ENCODE data around the gene ALG11.

ALG11 gene

DNA sequence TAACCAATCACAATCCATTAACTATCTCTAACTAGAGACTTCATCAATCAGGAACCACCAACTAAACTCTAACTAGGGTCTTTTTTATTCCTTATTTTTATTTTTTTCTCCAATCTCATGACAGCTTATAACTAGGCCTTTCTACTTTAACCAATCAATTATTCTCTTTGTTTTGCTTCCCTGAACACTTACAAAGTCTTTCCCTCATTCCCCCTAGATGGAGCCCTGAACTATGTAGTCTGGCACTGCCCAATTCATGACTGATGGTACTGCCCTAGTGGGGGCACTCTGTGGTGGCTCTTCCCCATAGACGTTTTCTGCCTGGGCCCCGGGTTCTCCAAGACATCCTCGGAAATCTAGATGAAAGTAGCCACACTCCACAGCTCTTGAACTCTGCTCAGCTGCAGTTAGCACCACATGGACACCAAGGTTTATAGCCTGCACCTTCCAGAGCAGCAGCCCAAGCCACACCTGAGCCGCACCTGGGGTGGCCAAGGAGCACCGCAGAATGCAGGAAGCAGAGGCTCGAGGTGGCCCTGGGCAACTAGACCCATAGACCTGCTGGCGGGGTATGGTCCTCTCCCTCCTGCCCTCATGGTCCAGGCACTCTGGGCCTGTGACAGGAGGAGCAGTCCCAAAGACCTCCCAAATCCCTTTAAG is 7.6 kb upstream of the ALG11 start:
- H3K9me3 ChIP-seq (ENCODE audit: low read length), result no peaks in the 10 kb centered on the region

DNA sequence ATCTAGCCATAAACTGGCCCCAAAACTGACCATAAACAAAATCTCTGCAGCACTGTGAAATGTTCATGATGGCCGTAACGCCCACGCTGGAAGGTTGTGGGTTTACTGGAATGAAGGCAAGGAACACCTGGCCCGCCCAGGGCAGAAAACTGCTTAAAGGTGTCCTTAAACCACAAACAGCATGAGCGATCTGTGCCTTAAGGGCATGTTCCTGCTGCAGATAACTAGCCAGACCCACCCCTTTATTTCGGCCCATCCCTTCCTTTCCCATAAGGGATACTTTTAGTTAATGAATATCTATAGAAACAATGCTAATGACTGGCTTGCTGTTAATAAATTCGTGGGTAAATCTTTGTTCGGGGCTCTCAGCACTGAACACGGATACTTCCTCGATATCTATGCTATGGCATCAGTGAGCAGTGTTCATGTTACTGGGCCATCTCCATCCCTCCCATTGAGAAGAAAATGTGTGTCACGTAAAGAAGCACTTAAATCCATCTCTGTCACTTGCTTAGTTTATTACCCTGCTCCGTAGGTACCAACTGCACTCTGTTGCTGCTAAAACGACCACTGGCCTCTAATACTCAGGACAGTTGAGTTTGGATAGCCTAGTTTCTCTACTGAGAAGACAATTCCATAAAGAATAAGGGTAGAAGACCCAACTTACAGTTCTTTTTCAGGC is 6.2 kb upstream of the ALG11 start:
- no peak overlapping the region for H3K27ac ChIP-seq (ENCODE audit: low read depth, low read length, poor library complexity, severe bottlenecking)
- no peaks in the 10 kb centered on the region for H3K79me2 ChIP-seq (ENCODE audit: insufficient read depth, low read length)
- H3F3A ChIP-seq (ENCODE audit: insufficient read depth, low read length), result no peaks in the 10 kb centered on the region
- H3K36me3 ChIP-seq (ENCODE audit: insufficient read depth, low read length), result no peaks in the 10 kb centered on the region
- TF ChIP-seq, protein P1, sequence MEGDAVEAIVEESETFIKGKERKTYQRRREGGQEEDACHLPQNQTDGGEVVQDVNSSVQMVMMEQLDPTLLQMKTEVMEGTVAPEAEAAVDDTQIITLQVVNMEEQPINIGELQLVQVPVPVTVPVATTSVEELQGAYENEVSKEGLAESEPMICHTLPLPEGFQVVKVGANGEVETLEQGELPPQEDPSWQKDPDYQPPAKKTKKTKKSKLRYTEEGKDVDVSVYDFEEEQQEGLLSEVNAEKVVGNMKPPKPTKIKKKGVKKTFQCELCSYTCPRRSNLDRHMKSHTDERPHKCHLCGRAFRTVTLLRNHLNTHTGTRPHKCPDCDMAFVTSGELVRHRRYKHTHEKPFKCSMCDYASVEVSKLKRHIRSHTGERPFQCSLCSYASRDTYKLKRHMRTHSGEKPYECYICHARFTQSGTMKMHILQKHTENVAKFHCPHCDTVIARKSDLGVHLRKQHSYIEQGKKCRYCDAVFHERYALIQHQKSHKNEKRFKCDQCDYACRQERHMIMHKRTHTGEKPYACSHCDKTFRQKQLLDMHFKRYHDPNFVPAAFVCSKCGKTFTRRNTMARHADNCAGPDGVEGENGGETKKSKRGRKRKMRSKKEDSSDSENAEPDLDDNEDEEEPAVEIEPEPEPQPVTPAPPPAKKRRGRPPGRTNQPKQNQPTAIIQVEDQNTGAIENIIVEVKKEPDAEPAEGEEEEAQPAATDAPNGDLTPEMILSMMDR (IDR thresholded peaks at IDR 0.05; ENCODE audit: low read length), result no peak
- TF ChIP-seq EZH2 (IDR thresholded peaks at IDR 0.05; ENCODE audit: borderline replicate concordance, low read length), result no peak
- H3K9ac ChIP-seq (ENCODE audit: low read length), result no peak overlapping the region
- no peaks in the 10 kb centered on the region for H4K20me1 ChIP-seq (ENCODE audit: insufficient read depth, low read length)
- H3K9me3 ChIP-seq (ENCODE audit: low read length), result no peaks in the 10 kb centered on the region
- peaks cover 11% of the 10 kb centered on the region; the same call in 1 of the 2 replicates for H3K27me3 ChIP-seq (ENCODE audit: insufficient read depth, low read length)
- H3K4me2 ChIP-seq (ENCODE audit: low read length), result no peak overlapping the region
- no peak overlapping the region for H3K4me3 ChIP-seq (ENCODE audit: low read depth, low read length, poor library complexity, severe bottlenecking)
- no peak overlapping the region for H2AFZ ChIP-seq (ENCODE audit: low read length)
- H3K4me1 ChIP-seq (ENCODE audit: insufficient read depth, low read length, severe bottlenecking), result peaks cover 4% of the 10 kb centered on the region
- H3K9me2 ChIP-seq (ENCODE audit: low read depth, low read length), result no peaks in the 10 kb centered on the region

More for the DNA sequence above, 7.6 kb upstream of the ALG11 start:
- H3K79me2 ChIP-seq (ENCODE audit: insufficient read depth, low read length), result no peaks in the 10 kb centered on the region
- H3K36me3 ChIP-seq (ENCODE audit: insufficient read depth, low read length), result no peaks in the 10 kb centered on the region
- H3K4me1 ChIP-seq (ENCODE audit: insufficient read depth, low read length, severe bottlenecking), result no peaks in the 10 kb centered on the region
- H4K20me1 ChIP-seq (ENCODE audit: insufficient read depth, low read length), result no peaks in the 10 kb centered on the region
- no peak for TF ChIP-seq EZH2 (IDR thresholded peaks at IDR 0.05; ENCODE audit: borderline replicate concordance, low read length)
- TF ChIP-seq, protein P1 (IDR thresholded peaks at IDR 0.05; ENCODE audit: low read length), result no peak
- no peaks in the 10 kb centered on the region for H3F3A ChIP-seq (ENCODE audit: insufficient read depth, low read length)
- no peak overlapping the region for H2AFZ ChIP-seq (ENCODE audit: low read length)
- no peaks in the 10 kb centered on the region for H3K9me2 ChIP-seq (ENCODE audit: low read depth, low read length)
- H3K4me3 ChIP-seq (ENCODE audit: low read depth, low read length, poor library complexity, severe bottlenecking), result no peak overlapping the region
- H3K4me2 ChIP-seq (ENCODE audit: low read length), result no peak overlapping the region
- peaks cover 12% of the 10 kb centered on the region; the same call in 1 of the 2 replicates for H3K27me3 ChIP-seq (ENCODE audit: insufficient read depth, low read length)
- no peak overlapping the region for H3K9ac ChIP-seq (ENCODE audit: low read length)
- H3K27ac ChIP-seq (ENCODE audit: low read depth, low read length, poor library complexity, severe bottlenecking), result no peak overlapping the region

DNA sequence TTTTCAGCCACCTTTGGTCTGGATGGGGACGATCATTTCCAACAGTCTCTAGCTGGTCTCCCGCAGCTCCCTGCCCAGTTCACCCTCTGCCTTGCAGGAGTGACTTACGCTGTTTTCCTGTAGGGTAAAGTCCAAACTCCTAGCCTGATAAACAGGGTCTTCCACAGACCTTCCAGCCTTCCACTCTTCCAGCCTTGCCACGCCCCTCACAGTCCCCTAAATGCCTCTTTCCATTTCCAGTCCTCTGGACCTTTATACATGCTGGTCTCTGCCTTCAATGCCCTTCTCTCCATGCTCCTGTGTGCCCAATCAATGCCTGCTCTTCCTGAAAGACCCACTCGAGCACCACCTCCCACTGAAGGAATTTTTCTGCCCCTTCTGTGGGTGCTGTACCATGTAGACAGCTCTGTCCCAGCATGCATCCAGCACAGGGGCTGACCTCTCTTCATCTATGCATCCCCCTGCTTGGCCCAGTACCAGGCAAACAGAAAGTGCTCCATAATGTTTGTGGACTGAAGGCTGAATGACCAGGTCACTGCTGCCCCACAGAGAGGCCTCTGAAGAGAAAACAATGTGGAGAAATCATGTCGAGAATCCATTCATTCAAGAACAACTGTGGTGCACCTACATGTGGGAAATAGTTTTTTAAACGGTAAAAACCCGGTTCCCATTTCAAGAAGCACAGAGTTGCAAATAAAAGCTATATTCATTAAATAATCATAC is 5.5 kb upstream of the ALG11 start:
- no peaks in the 10 kb centered on the region for H3K79me2 ChIP-seq (ENCODE audit: insufficient read depth, low read length)
- H3K27ac ChIP-seq (ENCODE audit: low read depth, low read length, poor library complexity, severe bottlenecking), result no peak overlapping the region
- H3K4me3 ChIP-seq (ENCODE audit: low read depth, low read length, poor library complexity, severe bottlenecking), result no peak overlapping the region
- H3K9me3 ChIP-seq (ENCODE audit: low read length), result no peaks in the 10 kb centered on the region
- H3K36me3 ChIP-seq (ENCODE audit: insufficient read depth, low read length), result no peaks in the 10 kb centered on the region
- H3F3A ChIP-seq (ENCODE audit: insufficient read depth, low read length), result no peaks in the 10 kb centered on the region
- peaks cover 10% of the 10 kb centered on the region for H3K4me1 ChIP-seq (ENCODE audit: insufficient read depth, low read length, severe bottlenecking)
- H2AFZ ChIP-seq (ENCODE audit: low read length), result no peak overlapping the region
- peaks cover 13% of the 10 kb centered on the region; the same call in 1 of the 2 replicates for H3K27me3 ChIP-seq (ENCODE audit: insufficient read depth, low read length)
- no peaks in the 10 kb centered on the region for H4K20me1 ChIP-seq (ENCODE audit: insufficient read depth, low read length)
- TF ChIP-seq, protein P1 (IDR thresholded peaks at IDR 0.05; ENCODE audit: low read length), result no peak
- TF ChIP-seq EZH2 (IDR thresholded peaks at IDR 0.05; ENCODE audit: borderline replicate concordance, low read length), result no peak
- no peak overlapping the region for H3K9ac ChIP-seq (ENCODE audit: low read length)
- no peak overlapping the region for H3K4me2 ChIP-seq (ENCODE audit: low read length)
- H3K9me2 ChIP-seq (ENCODE audit: low read depth, low read length), result no peaks in the 10 kb centered on the region
